Activated naive CD8-positive, alpha-beta T cell treated with anti-CD3 and anti-CD28 coated beads, Interleukin-2, amount 50 U/mL, for 24 hours (primary cell): Measurements from ENCODE around the gene ATG101.

Source experiments
- ATAC-seq: fragments of 150-1000 bp; cut with Tn5 transposase; one replicate; pipeline ENCODE4 v1.10.0; 2021
- DNase-seq: peaks from one replicate; pipeline ENCODE4 v3.0.0; 2021
- H3K27ac Mint-ChIP-seq: one replicate; pipeline ENCODE4 v1.8.0; 2021; ENCODE audit warnings: mild to moderate bottlenecking, mixed read lengths
- H3K27me3 Mint-ChIP-seq: one replicate; pipeline ENCODE4 v1.8.0; 2021; ENCODE audit warnings: mixed read lengths
- H3K36me3 Mint-ChIP-seq: one replicate; pipeline ENCODE4 v1.8.0; 2021; ENCODE audit warnings: low read depth, mixed read lengths
- H3K4me1 Mint-ChIP-seq: one replicate; pipeline ENCODE4 v1.8.0; 2021; ENCODE audit warnings: mixed read lengths
- H3K4me3 Mint-ChIP-seq: one replicate; pipeline ENCODE4 v1.8.0; 2021; ENCODE audit warnings: mild to moderate bottlenecking, moderate library complexity, mixed read lengths
- H3K9me3 Mint-ChIP-seq: one replicate; pipeline ENCODE4 v1.8.0; 2021; ENCODE audit warnings: mixed read lengths

The ATG101 gene

DNA sequence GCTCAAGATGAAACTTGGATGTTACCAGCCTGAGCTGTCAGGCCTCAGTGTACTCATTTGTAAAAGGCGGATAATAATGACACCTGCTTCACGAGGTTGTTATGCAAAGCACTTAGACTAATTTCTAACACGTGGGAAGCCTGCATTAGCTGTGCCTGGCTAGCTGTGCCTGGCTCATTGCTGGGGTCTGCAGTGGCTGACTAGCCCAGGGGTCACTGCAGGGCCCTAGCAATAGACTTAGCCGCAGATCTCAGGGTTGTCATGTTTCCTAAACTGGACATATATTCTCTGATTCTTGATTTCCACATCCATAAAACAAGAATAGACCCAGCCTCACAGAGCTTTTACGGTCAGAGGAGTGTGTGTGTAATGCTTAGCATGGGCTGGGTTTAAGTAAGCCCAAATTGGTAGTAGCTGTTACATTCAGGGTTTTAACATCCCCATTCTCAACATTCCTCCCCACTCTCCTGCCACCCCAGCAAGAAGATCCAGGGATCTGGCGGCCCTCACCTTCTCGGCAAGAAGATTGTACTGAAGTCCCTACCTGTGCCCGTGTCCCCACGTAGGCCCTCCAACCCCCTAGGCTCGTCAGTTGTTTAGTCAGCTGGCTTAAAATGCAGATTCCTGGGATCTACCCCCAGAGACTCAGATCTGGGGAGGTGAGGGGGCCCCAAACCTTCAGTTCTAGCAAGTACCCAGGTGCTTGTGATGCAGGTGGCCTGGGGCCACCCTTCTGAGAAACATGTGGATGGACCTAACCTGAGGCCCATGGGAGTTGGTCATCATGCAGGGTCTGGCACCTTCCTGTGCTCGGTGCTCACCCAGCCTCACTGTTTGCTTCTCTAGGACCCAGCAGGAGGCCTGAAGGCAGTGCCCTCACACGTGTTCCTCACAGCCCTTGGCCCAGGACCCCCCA, 9.9 kb upstream of the ATG101 start:
- peaks cover under 1% of the 10 kb centered on the region for H3K4me1 Mint-ChIP-seq
- H3K9me3 Mint-ChIP-seq = no peaks in the 10 kb centered on the region
- no peak overlapping the region for H3K4me3 Mint-ChIP-seq
- ATAC-seq = no peak
- no peak overlapping the region for H3K27ac Mint-ChIP-seq
- H3K36me3 Mint-ChIP-seq = peaks cover 31% of the 10 kb centered on the region
- no peaks in the 10 kb centered on the region for H3K27me3 Mint-ChIP-seq
- DNase-seq = no peak

DNA sequence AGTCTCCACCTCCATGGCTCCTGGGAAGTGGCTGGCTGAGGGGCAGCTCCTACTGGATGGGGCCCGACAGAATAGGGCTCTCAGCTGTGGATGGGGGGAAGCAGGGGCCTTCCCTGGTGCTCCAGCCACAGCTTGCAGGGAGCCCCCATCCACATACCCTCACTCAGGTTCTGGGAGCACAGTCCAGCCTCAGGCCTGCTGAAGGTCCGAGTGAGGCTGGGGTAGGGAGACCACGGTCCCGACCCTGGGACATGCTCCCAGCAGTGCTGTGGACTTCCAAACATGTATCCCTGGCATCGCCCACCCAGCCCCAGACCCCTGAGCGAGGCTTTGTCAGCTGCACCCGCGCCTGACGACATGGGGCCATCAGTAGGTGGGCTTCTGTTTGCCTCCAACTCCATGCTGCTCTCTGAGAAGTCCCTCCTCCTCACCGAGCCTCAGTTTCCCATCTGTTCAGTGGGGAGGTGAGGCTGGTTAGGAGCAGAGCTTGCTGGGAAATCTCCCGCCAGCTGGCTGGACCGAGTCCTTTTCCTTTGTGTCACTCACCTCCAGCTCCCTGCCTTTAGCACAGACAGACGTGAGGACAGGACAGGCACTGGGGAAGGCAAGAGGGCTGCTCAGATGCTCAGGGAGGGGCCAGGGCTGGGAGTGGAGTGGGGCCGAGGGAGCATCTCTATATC, 9.1 kb upstream of the ATG101 start:
- Mint-ChIP-seq H3K27me3 (no peaks in the 10 kb centered on the region), H3K4me1 (no peaks in the 10 kb centered on the region), H3K9me3 (no peaks in the 10 kb centered on the region), H3K27ac (no peak overlapping the region), H3K36me3 (peaks cover 25% of the 10 kb centered on the region), H3K4me3 (no peak overlapping the region)
- no peak for DNase-seq
- ATAC-seq = peak; percentile 18

- DNase-seq (no peak), ATAC-seq (no peak)
- H3K27me3 Mint-ChIP-seq = no peaks in the 10 kb centered on the region
- H3K27ac Mint-ChIP-seq = no peak overlapping the region
- H3K9me3 Mint-ChIP-seq = no peaks in the 10 kb centered on the region
- H3K4me3 Mint-ChIP-seq = no peak overlapping the region
- peaks cover 3% of the 10 kb centered on the region for H3K4me1 Mint-ChIP-seq
- H3K36me3 Mint-ChIP-seq = peaks cover 21% of the 10 kb centered on the region
Observed at GRCh38 chr12:52061470-52062166, 8.2 kb upstream of the ATG101 start.

DNA sequence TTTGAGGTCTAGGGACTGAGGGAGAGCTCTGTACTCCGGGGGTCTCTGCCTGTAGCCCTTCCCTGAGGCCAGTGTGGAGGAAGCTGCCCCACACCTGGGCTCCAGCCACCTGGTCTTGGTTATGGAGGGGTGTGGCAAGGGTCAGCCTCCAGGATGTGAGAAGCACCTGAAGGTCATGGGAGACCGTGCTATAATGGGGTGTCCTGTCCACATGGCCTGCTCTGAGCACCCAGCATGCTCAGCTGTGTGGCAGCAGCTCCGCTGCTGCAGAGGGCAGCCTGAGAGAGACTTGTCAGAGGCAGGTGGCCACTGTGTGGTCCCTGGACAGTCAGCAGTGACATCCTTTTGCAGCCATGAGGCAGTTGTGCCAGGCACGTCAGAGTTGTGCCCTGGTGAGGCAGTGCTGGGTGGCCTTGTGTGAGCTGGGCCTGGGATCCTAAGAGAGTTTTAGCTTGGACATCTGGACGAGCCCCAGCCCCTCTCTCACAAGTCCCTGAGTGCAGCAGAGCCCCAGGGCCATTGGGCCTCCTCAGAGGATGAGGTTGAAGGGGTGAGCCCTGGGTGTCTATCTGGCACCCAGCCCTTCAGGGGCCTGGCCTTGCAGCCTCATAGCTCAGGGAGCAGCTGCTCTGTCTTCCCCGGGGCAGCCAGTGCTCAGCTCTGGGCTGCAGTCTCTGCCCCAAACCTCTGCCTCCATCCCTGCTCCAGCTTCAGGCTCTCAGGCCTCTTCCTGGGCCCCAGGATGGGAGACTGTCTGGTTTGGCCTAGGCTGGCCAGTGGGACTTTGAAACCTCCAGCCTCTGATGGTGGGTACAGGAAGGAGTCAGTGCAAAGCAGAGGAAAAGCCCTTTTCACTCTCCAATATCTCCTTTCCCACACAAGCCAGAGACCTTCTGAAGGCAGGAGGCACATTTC, 7.4 kb upstream of the ATG101 start:
- ATAC-seq = no peak
- Mint-ChIP-seq H3K4me1 (peaks cover 6% of the 10 kb centered on the region), H3K27me3 (no peaks in the 10 kb centered on the region)

DNA sequence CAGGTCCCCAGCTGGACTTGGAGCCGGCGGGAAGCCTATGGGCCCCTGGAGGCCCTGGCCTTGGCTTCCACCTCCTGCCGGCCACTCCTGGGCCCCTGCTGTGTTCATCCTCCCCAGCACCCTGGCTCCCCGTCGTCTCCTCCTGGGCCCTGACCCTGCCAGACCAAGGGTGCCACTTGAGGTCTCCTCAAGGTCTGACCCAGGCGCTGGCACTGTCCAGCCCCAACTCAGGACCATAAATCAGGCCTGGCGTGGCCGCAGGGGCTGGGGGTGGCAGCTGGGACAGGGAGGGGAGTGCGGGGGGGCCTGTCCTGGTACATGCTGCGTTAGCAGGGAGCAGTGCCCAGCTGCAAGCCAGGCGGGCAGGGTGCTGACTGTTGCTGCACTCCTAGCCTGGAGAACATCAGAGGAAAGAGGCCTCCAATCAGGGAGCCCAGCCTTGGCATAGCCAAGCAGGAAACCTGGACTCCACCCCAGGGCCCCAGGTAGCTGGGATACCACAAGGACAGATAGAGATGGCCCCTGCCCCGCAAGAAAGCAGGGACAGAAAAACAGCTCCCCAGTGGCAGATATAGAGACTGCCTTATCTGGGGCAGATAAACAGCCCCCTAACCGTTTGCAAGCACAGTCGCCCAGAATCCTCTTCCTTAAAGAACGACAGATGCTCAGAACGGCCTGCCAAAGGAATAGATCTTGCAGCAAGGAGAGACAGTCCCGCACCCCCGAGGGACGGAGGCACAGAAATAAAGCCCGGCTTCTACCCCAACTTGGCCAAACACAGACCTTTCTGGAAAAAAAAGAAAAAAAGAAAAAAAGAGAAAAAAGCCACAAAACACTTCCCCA, 6.5 kb upstream of the ATG101 start:
- peaks cover 6% of the 10 kb centered on the region for H3K4me1 Mint-ChIP-seq

More for the DNA sequence above, 7.4 kb upstream of the ATG101 start:
- H3K4me3 Mint-ChIP-seq = no peak overlapping the region
- no peaks in the 10 kb centered on the region for H3K9me3 Mint-ChIP-seq
- no peak for DNase-seq
- no peak overlapping the region for H3K27ac Mint-ChIP-seq
- H3K36me3 Mint-ChIP-seq = peaks cover 16% of the 10 kb centered on the region

DNA sequence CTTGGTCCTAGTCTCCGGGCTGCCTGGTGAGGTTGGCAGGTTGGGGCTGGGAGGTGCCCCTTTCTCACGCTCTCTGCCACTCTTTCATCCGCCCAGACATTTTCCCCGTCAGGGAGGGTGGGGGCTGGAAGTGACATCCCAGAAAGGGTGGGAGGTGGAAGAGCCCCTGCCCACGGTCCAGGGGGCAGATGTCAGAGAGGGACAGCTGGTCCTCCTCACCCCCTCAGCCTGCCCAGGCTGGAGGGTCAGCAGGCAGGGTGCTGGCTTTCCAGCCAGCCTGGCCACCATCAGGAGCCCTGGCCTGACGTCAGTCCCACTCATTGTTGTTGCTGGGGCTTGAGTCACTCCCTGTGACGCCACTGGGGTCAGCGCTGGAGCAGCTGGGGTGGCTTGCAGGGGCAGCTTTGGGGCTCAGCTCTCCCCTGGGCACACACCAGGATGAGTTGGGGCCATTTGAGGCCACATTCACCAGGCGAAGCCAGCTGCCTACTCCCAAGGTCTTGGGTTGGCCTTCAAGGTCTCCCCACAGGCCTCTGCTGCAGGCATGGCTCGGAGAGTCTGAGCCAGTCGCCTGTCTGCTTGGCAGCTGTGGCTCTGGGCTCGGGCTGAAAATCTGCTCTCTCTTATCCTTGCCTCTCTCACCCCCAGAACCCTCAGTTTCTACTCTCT, 5.7 kb upstream of the ATG101 start:
- H3K4me1 Mint-ChIP-seq = peaks cover 9% of the 10 kb centered on the region
- DNase-seq (no peak), ATAC-seq (no peak)
- no peaks in the 10 kb centered on the region for H3K9me3 Mint-ChIP-seq
- H3K27ac Mint-ChIP-seq = no peak overlapping the region
- no peaks in the 10 kb centered on the region for H3K27me3 Mint-ChIP-seq
- peaks cover 6% of the 10 kb centered on the region for H3K36me3 Mint-ChIP-seq
- no peak overlapping the region for H3K4me3 Mint-ChIP-seq

More for the DNA sequence above, 6.5 kb upstream of the ATG101 start:
- H3K27ac Mint-ChIP-seq = no peak overlapping the region
- peaks cover 10% of the 10 kb centered on the region for H3K36me3 Mint-ChIP-seq
- no peaks in the 10 kb centered on the region for H3K9me3 Mint-ChIP-seq
- ATAC-seq = no peak
- no peaks in the 10 kb centered on the region for H3K27me3 Mint-ChIP-seq
- no peak for DNase-seq
- H3K4me3 Mint-ChIP-seq = no peak overlapping the region

DNA sequence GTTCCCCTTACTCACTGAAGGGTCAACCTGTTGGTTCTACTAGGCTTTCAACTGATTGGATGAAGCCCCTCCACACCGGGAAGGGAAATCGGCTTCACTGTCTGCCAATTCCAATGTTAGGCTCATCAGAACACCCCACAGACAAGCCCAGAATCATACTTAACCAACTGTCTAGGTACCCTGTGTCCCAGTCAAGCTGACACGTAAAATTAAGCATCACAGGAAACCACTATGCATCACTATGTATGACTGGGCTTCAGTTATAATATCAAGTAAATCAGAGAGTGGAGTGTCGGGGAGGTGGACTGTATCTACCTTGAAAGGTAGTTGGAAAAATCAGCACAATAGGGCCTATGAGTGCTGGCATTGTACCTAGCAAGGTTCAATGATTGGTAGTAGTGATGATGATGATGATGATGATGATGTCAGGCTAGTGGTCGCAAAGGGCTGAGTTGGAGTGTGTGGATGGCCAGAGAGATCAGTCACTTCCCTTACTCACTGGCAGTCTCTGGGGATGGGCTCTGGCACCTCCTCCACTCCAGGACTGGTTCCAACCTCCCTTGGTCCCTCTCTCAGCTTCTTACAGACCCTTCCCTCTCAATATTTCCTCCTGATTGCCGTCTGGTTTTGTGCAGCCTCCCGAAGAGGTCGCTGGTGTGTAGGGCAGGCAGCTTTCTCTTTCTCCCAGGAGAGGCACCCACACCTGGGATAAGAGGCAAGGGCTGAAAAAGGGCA, 3.3 kb upstream of the ATG101 start:
- H3K4me3 Mint-ChIP-seq = no peak overlapping the region
- ATAC-seq = peak; percentile 27
- no peak for DNase-seq
- peaks cover 29% of the 10 kb centered on the region for H3K4me1 Mint-ChIP-seq
- H3K36me3 Mint-ChIP-seq = peaks cover 2% of the 10 kb centered on the region
- no peak overlapping the region for H3K27ac Mint-ChIP-seq
- H3K9me3 Mint-ChIP-seq = no peaks in the 10 kb centered on the region
- H3K27me3 Mint-ChIP-seq = no peaks in the 10 kb centered on the region

- no peaks in the 10 kb centered on the region for H3K27me3 Mint-ChIP-seq
- H3K4me1 Mint-ChIP-seq = peaks cover 32% of the 10 kb centered on the region
- ATAC-seq (no peak), DNase-seq (no peak)
- H3K9me3 Mint-ChIP-seq = no peaks in the 10 kb centered on the region
- H3K27ac Mint-ChIP-seq = no peak overlapping the region
- H3K36me3 Mint-ChIP-seq = peaks cover 2% of the 10 kb centered on the region
- no peak overlapping the region for H3K4me3 Mint-ChIP-seq
Observed at GRCh38 chr12:52067081-52067374, 2.8 kb upstream of the ATG101 start.

GRCh38 chr12:52070185-52070925, 577 bp downstream of the ATG101 start:
- DNase-seq (no peak), ATAC-seq (peak; percentile 9)
- Mint-ChIP-seq H3K4me3 (peak overlapping the region; percentile 96), H3K9me3 (no peaks in the 10 kb centered on the region), H3K27me3 (no peaks in the 10 kb centered on the region), H3K27ac (peak overlapping the region; percentile 82), H3K4me1 (peaks cover 52% of the 10 kb centered on the region), H3K36me3 (peaks cover 23% of the 10 kb centered on the region)

DNA sequence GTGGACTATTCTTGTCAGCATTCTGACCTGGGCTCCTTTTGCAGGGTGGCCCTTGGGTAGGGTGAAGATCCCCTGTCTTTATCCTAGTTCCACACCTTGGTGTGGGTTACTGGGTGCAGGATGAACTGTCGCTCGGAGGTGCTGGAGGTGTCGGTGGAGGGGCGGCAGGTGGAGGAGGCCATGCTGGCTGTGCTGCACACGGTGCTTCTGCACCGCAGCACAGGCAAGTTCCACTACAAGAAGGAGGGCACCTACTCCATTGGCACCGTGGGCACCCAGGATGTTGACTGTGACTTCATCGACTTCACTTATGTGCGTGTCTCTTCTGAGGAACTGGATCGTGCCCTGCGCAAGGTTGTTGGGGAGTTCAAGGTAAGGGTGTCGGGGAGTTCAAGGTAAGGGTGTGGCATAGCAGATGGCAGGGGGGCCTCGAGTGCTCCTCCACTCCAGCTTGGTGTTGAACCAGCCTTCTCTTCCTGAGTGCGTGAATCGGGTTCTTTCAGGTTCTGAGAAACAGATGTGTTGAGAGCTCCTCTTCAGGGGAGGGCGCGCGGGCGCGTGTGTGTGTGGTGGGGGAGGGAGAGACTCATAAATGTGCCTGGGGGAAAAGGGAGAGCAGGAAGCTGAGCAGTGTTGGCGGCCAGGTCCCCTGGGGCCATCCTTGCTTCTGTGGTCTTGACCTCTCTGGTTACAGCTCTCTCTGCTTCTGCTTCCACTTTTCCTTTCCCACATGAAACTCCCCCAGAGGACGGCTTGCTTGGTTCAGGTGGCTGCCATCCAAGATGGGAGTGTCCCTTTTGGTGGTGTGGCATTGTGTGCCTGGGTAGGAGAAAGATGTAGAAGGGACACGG, 4.0 kb downstream of the ATG101 start:
- H3K4me1 Mint-ChIP-seq = peaks cover 46% of the 10 kb centered on the region
- H3K27ac Mint-ChIP-seq = peak overlapping the region; percentile 63

GRCh38 chr12:52074971-52075724, 5.4 kb downstream of the ATG101 start:
- peaks cover 40% of the 10 kb centered on the region for H3K36me3 Mint-ChIP-seq

More for the DNA sequence above, 4.0 kb downstream of the ATG101 start:
- ATAC-seq (no peak), DNase-seq (no peak)
- Mint-ChIP-seq H3K4me3 (no peak overlapping the region), H3K36me3 (peaks cover 42% of the 10 kb centered on the region), H3K9me3 (no peaks in the 10 kb centered on the region), H3K27me3 (no peaks in the 10 kb centered on the region)

More at GRCh38 chr12:52074971-52075724, 5.4 kb downstream of the ATG101 start:
- DNase-seq (no peak), ATAC-seq (no peak)
- peaks cover 37% of the 10 kb centered on the region for H3K4me1 Mint-ChIP-seq
- H3K9me3 Mint-ChIP-seq = no peaks in the 10 kb centered on the region
- no peak overlapping the region for H3K4me3 Mint-ChIP-seq
- no peaks in the 10 kb centered on the region for H3K27me3 Mint-ChIP-seq
- H3K27ac Mint-ChIP-seq = no peak overlapping the region
